ENCODE measurements around the gene CLIP4. TPM values are rescaled to one million over a fixed set of nuclear protein-coding genes. Genes with fewer than 3 reads are reported as not detected.

Gene CLIP4
- total and polyA plus RNA-seq, 11 donors, result 9.6 to 57.4 (median 42.6) TPM

- TF ChIP-seq CTCF (IDR thresholded peaks at IDR 0.05), result no peak
- TF ChIP-seq POLR2A (IDR thresholded peaks at IDR 0.05), result no peak
- no peak for ATAC-seq
- DNase-seq, result no peak
- 91 to 98% (median 93%) methylated on average over 8 to 14 of the region's 14 CpGs for WGBS, 4 donors
- Histone ChIP-seq H3K4me3 (no peak overlapping the region), H3K27me3 (peaks cover 0 to 30% (median 4%) of the 10 kb centered on the region in 9 donors), H3K4me1 (no peaks in the 10 kb centered on the region), H3K27ac (no peak overlapping the region), H3K36me3 (no peaks in the 10 kb centered on the region), H3K9me3 (no peaks in the 10 kb centered on the region)
- intact Hi-C loops (cut with DNase I), result loop anchor here in 1 of 10 donors (10.0 kb wide), 1 partner anchor 613 kb away; no protein-coding TSS in a partner anchor
These were observed 116.8 kb downstream of the CLIP4 start for GRCh38 chr2:29232041-29232440.

- no peaks in the 10 kb centered on the region for H3K9me3 ChIP-seq
- TF ChIP-seq POLR2A (IDR thresholded peaks at IDR 0.05) (no peak), CTCF (IDR thresholded peaks at IDR 0.05) (no peak)
- H3K4me3 ChIP-seq, result no peak overlapping the region
- intact Hi-C loops (cut with DNase I), result loop anchor here in 1 of 10 donors (10.0 kb wide), 1 partner anchor 611 kb away; no protein-coding TSS in a partner anchor
- no peaks in the 10 kb centered on the region for H3K36me3 ChIP-seq
- ATAC-seq (no peak), DNase-seq (no peak)
- no peaks in the 10 kb centered on the region for H3K4me1 ChIP-seq
- no peak overlapping the region for H3K27ac ChIP-seq
- WGBS, 4 donors, result 64 to 68% (median 66%) methylated on average over 6 of the region's 6 CpGs
- H3K27me3 ChIP-seq, result peaks cover 0 to 23% (median 2%) of the 10 kb centered on the region in 9 donors
These were observed 118.2 kb downstream of the CLIP4 start for GRCh38 chr2:29233428-29233827.

- intact Hi-C loops (cut with DNase I), result loop anchor here in 2 of 10 donors (5.0 to 10.0 kb wide), 2 partner anchors 607 to 609 kb away; no protein-coding TSS in a partner anchor
- DNase-seq (no peak), ATAC-seq (no peak)
- H3K36me3 ChIP-seq, result no peaks in the 10 kb centered on the region
- TF ChIP-seq POLR2A (IDR thresholded peaks at IDR 0.05) (no peak), CTCF (IDR thresholded peaks at IDR 0.05) (no peak)
- H3K4me1 ChIP-seq, result no peaks in the 10 kb centered on the region
- H3K27me3 ChIP-seq, result peaks cover 0 to 38% (median 3%) of the 10 kb centered on the region in 9 donors
- H3K9me3 ChIP-seq, result no peaks in the 10 kb centered on the region
- 68 to 77% (median 75%) methylated on average over 3 of the region's 3 CpGs for WGBS, 4 donors
- no peak overlapping the region for H3K4me3 ChIP-seq
- no peak overlapping the region for H3K27ac ChIP-seq
These were observed 120.2 kb downstream of the CLIP4 start for GRCh38 chr2:29235411-29235810.

- Histone ChIP-seq H3K4me1 (no peaks in the 10 kb centered on the region), H3K27me3 (peaks cover 0 to 45% (median 3%) of the 10 kb centered on the region in 9 donors), H3K27ac (no peak overlapping the region), H3K36me3 (no peaks in the 10 kb centered on the region), H3K9me3 (no peaks in the 10 kb centered on the region), H3K4me3 (no peak overlapping the region)
- WGBS, 4 donors, result 76 to 91% (median 87%) methylated on average over 6 of the region's 6 CpGs
- TF ChIP-seq CTCF (IDR thresholded peaks at IDR 0.05), result no peak
- TF ChIP-seq POLR2A (IDR thresholded peaks at IDR 0.05), result no peak
- DNase-seq, result no peak
- ATAC-seq, result no peak
- intact Hi-C loops (cut with DNase I), result loop anchor here in 2 of 10 donors (5.0 to 10.0 kb wide), 2 partner anchors 606 to 609 kb away; no protein-coding TSS in a partner anchor
These were observed 120.9 kb downstream of the CLIP4 start for GRCh38 chr2:29236074-29236473.

Data from heart left ventricle (tissue), 16 donors.